ENCODE data around the gene DIP2C.
"Not testable (repeated sequence)": the region's sequence is repeated elsewhere in the genome, so short reads cannot be mapped to it uniquely, and the experiment has no call there.

GRCh38 chr10:347774-348173 lies 341.7 kb downstream of the DIP2C start:
- TF ChIP-seq POLR2A (IDR thresholded peaks at IDR 0.05), result not testable (repeated sequence)
- TF ChIP-seq, protein P1, sequence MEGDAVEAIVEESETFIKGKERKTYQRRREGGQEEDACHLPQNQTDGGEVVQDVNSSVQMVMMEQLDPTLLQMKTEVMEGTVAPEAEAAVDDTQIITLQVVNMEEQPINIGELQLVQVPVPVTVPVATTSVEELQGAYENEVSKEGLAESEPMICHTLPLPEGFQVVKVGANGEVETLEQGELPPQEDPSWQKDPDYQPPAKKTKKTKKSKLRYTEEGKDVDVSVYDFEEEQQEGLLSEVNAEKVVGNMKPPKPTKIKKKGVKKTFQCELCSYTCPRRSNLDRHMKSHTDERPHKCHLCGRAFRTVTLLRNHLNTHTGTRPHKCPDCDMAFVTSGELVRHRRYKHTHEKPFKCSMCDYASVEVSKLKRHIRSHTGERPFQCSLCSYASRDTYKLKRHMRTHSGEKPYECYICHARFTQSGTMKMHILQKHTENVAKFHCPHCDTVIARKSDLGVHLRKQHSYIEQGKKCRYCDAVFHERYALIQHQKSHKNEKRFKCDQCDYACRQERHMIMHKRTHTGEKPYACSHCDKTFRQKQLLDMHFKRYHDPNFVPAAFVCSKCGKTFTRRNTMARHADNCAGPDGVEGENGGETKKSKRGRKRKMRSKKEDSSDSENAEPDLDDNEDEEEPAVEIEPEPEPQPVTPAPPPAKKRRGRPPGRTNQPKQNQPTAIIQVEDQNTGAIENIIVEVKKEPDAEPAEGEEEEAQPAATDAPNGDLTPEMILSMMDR (IDR thresholded peaks at IDR 0.05), result not testable (repeated sequence)
